Sigmoid colon (tissue), 7 donors: ENCODE results near the gene THSD8. TPM values are rescaled to one million over a fixed set of nuclear protein-coding genes. Genes with fewer than 3 reads are reported as not detected.

Experiments used
- DNase-seq: peaks from one replicate; pipeline ENCODE4 v3.0.0-alpha.2; 2019
- H3K27ac ChIP-seq, 4 donors: fragments of 200-600 bp; sonication (generic); one replicate each; pipeline ENCODE4 v1.5.1; 2016 to 2019; ENCODE audit warnings: mild to moderate bottlenecking in 1 of 4
- H3K27me3 ChIP-seq, 3 donors: fragments of 200-600 bp; sonication (generic); one replicate each; pipeline ENCODE4 v1.5.1; 2019; ENCODE audit warnings: mild to moderate bottlenecking in 1 of 3
- H3K36me3 ChIP-seq, 4 donors: fragments of 200-600 bp; sonication (generic); one replicate each; pipeline ENCODE4 v1.5.1; 2016 to 2019
- H3K4me1 ChIP-seq, 4 donors: fragments of 200-600 bp; sonication (generic); one replicate each; pipeline ENCODE4 v1.5.1; 2017 to 2019
- H3K4me3 ChIP-seq, 4 donors: fragments of 200-600 bp; sonication (generic); one replicate each; pipeline ENCODE4 v1.5.1; 2017 to 2019; ENCODE audit warnings: mild to moderate bottlenecking in 2 of 4, moderate library complexity in 1 of 4
- H3K9me3 ChIP-seq, 4 donors: fragments of 200-600 bp in 3 of 4; sonication (generic) in 3 of 4; one replicate each; pipeline versions ENCODE4 v1.5.1 to v1.6.1; 2013 to 2019
- CTCF ChIP-seq, 4 experiments: fragments of 450-650 bp in 3 of 4; fragments of 200-600 bp in 1 of 4; IDR thresholded peaks; one replicate each; pipeline ENCODE4 v1.5.1; 2016 to 2019; ENCODE audit warnings: antibody characterized with exemption in 4 of 4, mild to moderate bottlenecking in 3 of 4, moderate library complexity in 2 of 4
- EP300 ChIP-seq, 4 donors: sonication (generic); formaldehyde crosslinking; IDR thresholded peaks; one replicate each; pipeline ENCODE4 v1.6.1; 2017; ENCODE audit warnings: antibody characterized with exemption in 4 of 4
- POLR2A ChIP-seq, 2 donors: fragments of 450-650 bp; IDR thresholded peaks; one replicate each; pipeline ENCODE4 v1.6.1; 2016; ENCODE audit warnings: antibody characterized with exemption in 2 of 2, mild to moderate bottlenecking in 2 of 2, moderate library complexity in 2 of 2
- POLR2AphosphoS5 ChIP-seq, 4 donors: sonication (generic); formaldehyde crosslinking; IDR thresholded peaks; one replicate each; pipeline ENCODE4 v1.6.1; 2017; ENCODE audit warnings: antibody characterized with exemption in 4 of 4
- WGBS, 2 donors: extraction: QIAGEN DNeasy Blood & Tissue Kit; methylation state at CpG; one replicate each; pipeline ENCODE4 v1.1.7; 2013; 5-methylcytosine and 5-hydroxymethylcytosine counted together
- intact Hi-C: fragments of 100-400 bp; cut with DNase I; formaldehyde crosslinking; loops from one replicate; pipeline ENCODE4 v1.15.1; 2023
- polyA plus RNA-seq, 3 donors: library from polyadenylated mRNA; stranded (reverse); fragments of 200-250 nt; gene quantifications; one replicate each; pipeline ENCODE4 v1.2.3, GENCODE V29; 2013
- total RNA-seq, 4 donors: library from RNA; depleted of rRNA; stranded (reverse); fragments of >200 nt; gene quantifications; one replicate each; pipeline ENCODE4 v1.1.0, GENCODE V29; 2016
- donor health status: healthy with polysubstance abuse.
- donor health status: Bipolar disorder and iron deficiency.
- donor health status: healthy.

Gene THSD8
- total RNA-seq (not detected), polyA plus RNA-seq (1 to 10 TPM in 2 of 3 donors, not detected in 1; 2.5 to 2.8 TPM)

- Histone ChIP-seq H3K27ac (peak within 1 kb of the TSS; percentile 85 to 89 (median 87)), H3K4me1 (peaks cover 0 to 32% (median 24%) of the 10 kb centered on the region in 4 donors), H3K4me3 (peak within 1 kb of the TSS; percentile 80 to 91 (median 88)), H3K9me3 (no peaks in the 10 kb centered on the region), H3K27me3 (no peaks in the 10 kb centered on the region), H3K36me3 (peaks cover 0 to 19% (median 15%) of the 10 kb centered on the region in 4 donors)
- intact Hi-C loops: loop anchor here (5.0 kb wide), 1 partner anchor 34 kb away; no protein-coding TSS in a partner anchor
- 0 to 1% methylated on average over 78 of the region's 78 CpGs for WGBS, 2 donors
- TF ChIP-seq EP300 (IDR thresholded peaks at IDR 0.05) (no peak), POLR2A (IDR thresholded peaks at IDR 0.05) (peak; percentile 84 to 92), CTCF (IDR thresholded peaks at IDR 0.05) (peak in 3 of 4 experiments; percentile 8 to 27 (median 14)), POLR2AphosphoS5 (IDR thresholded peaks at IDR 0.05) (peak; percentile 90 to 97 (median 95))
- DNase-seq: peak; percentile 89
Measured at GRCh38 chr19:12801466-12802266, at the start of gene THSD8, which contains the start of gene PRDX2. TSS of gene THSD8 (plus strand) at chr19:12802069. CDS start at chr19:12802072, 3 bp downstream. TSS of gene PRDX2 (minus strand) at chr19:12801800. CDS start at chr19:12801261, 539 bp downstream.

GRCh38 chr19:12754465-12755196 lies 47.2 kb upstream of the THSD8 start:
- WGBS, 2 donors: 72 to 78% methylated on average over 50 of the region's 50 CpGs
- TF ChIP-seq CTCF (IDR thresholded peaks at IDR 0.05) (no peak), POLR2A (IDR thresholded peaks at IDR 0.05) (no peak), POLR2AphosphoS5 (IDR thresholded peaks at IDR 0.05) (no peak), EP300 (IDR thresholded peaks at IDR 0.05) (no peak)
- intact Hi-C loops: no loop called here

GRCh38 chr19:12756150-12756883 lies 45.6 kb upstream of the THSD8 start:
- intact Hi-C loops: no loop called here
- DNase-seq: no peak
- 82 to 87% methylated on average over 19 of the region's 19 CpGs for WGBS, 2 donors

More at GRCh38 chr19:12754465-12755196, 47.2 kb upstream of the THSD8 start:
- Histone ChIP-seq H3K27ac (no peak overlapping the region), H3K27me3 (peaks cover 0 to 17% (median 6%) of the 10 kb centered on the region in 3 donors), H3K4me3 (no peak overlapping the region), H3K4me1 (peaks cover 0 to 13% (median 9%) of the 10 kb centered on the region in 4 donors), H3K36me3 (no peaks in the 10 kb centered on the region), H3K9me3 (no peaks in the 10 kb centered on the region)
- DNase-seq: no peak

More at GRCh38 chr19:12756150-12756883, 45.6 kb upstream of the THSD8 start:
- Histone ChIP-seq H3K4me1 (peaks cover 0 to 13% (median 9%) of the 10 kb centered on the region in 4 donors), H3K27ac (no peak overlapping the region), H3K36me3 (no peaks in the 10 kb centered on the region), H3K4me3 (no peak overlapping the region), H3K9me3 (no peaks in the 10 kb centered on the region), H3K27me3 (peaks cover 0 to 3% (median 0%) of the 10 kb centered on the region in 3 donors)
- no peak for TF ChIP-seq POLR2AphosphoS5 (IDR thresholded peaks at IDR 0.05)
- TF ChIP-seq POLR2A (IDR thresholded peaks at IDR 0.05): no peak
- no peak for TF ChIP-seq CTCF (IDR thresholded peaks at IDR 0.05)
- TF ChIP-seq EP300 (IDR thresholded peaks at IDR 0.05): no peak
